Gastrocnemius medialis (tissue), 4 donors: ENCODE measurements around the gene ZFYVE28. TPM values are rescaled to one million over a fixed set of nuclear protein-coding genes. Genes with fewer than 3 reads are reported as not detected.

Source experiments
- ATAC-seq, 2 donors: fragments of 150-250 bp; one replicate each; pipeline ENCODE4 v1.9.1; 2016
- DNase-seq, 2 donors: peaks; one replicate each; pipeline ENCODE4 v3.0.0-alpha.2; 2019
- H3K27ac ChIP-seq, 4 donors: fragments of 200-600 bp; sonication (generic); 1 replicate in 1 of 4; 2 replicates in 3 of 4; pipeline ENCODE4 v1.5.1; 2016 to 2018; ENCODE audit warnings: mild to moderate bottlenecking in 2 of 4, moderate library complexity in 1 of 4
- H3K27me3 ChIP-seq, 3 donors: fragments of 200-600 bp; sonication (generic) in 2 of 3; 1 replicate in 1 of 3; 2 replicates in 2 of 3; pipeline versions ENCODE4 v1.5.1 to v1.6.0; 2016 to 2019; ENCODE audit warnings: mild to moderate bottlenecking in 1 of 3, moderate library complexity in 1 of 3
- H3K36me3 ChIP-seq, 2 donors: fragments of 200-600 bp; sonication (generic) in 1 of 2; one replicate each; pipeline ENCODE4 v1.5.1; 2017 to 2018
- H3K4me1 ChIP-seq, 2 donors: fragments of 200-600 bp; sonication (generic) in 1 of 2; one replicate each; pipeline ENCODE4 v1.5.1; 2016 to 2017; ENCODE audit warnings: mild to moderate bottlenecking in 2 of 2
- H3K4me3 ChIP-seq, 4 donors: fragments of 200-600 bp; sonication (generic) in 3 of 4; 1 replicate in 1 of 4; 2 replicates in 3 of 4; pipeline ENCODE4 v1.5.1; 2016 to 2019; ENCODE audit warnings: mild to moderate bottlenecking in 2 of 4
- H3K9me3 ChIP-seq, 3 donors: fragments of 200-600 bp; sonication (generic) in 2 of 3; 1 replicate in 1 of 3; 2 replicates in 2 of 3; pipeline ENCODE4 v1.5.1; 2016 to 2019
- CTCF ChIP-seq, 5 experiments: fragments of 450-650 bp in 3 of 5; fragments of 200-600 bp in 2 of 5; sonication (generic) in 2 of 5; IDR thresholded peaks in 4 of 5; conservative IDR thresholded peaks in 1 of 5; 1 replicate in 4 of 5; 2 replicates in 1 of 5; pipeline ENCODE4 v1.5.1; 2016 to 2019; ENCODE audit warnings: antibody characterized with exemption in 5 of 5, mild to moderate bottlenecking in 3 of 5, moderate library complexity in 3 of 5
- POLR2A ChIP-seq, 2 donors: fragments of 450-650 bp; IDR thresholded peaks; one replicate each; pipeline ENCODE4 v1.6.1; 2017; ENCODE audit warnings: antibody characterized with exemption in 2 of 2, mild to moderate bottlenecking in 2 of 2, moderate library complexity in 2 of 2
- in situ Hi-C, 4 donors: fragments of 200-750 bp; cut with MboI; loops; one replicate each; pipeline versions ENCODE4 v1.15.0 to v1.8.0; 2017; ENCODE audit warnings: low sequenced_read_pairs in 4 of 4
- intact Hi-C: fragments of 100-400 bp; cut with DNase I; formaldehyde crosslinking; loops from one replicate; pipeline ENCODE4 v1.15.1; 2023; ENCODE audit warnings: low total_unique reads
- total RNA-seq, 4 donors: library from RNA; depleted of rRNA; stranded (reverse); fragments of >200 nt; gene quantifications; one replicate each; pipeline versions ENCODE4 v1.1.0 to v1.2.3, GENCODE V29; 2016

Gene ZFYVE28
- total RNA-seq, 4 donors from 2014 or later, result 1.8 to 6.0 (median 3.4) TPM

GRCh38 chr4:2412885-2413716 lies 5.3 kb downstream of the ZFYVE28 start:
- ATAC-seq (peak; percentile 70 to 87), DNase-seq (peak; percentile 66 to 82)
- Histone ChIP-seq H3K4me3 (peak overlapping the region in 3 of 4 donors; percentile 17 to 42 (median 34)), H3K4me1 (peaks cover 26 to 42% of the 10 kb centered on the region in 2 donors), H3K36me3 (no peaks in the 10 kb centered on the region), H3K27me3 (peaks cover 0 to 15% (median 0%) of the 10 kb centered on the region in 3 donors), H3K9me3 (no peaks in the 10 kb centered on the region), H3K27ac (peak overlapping the region; percentile 54 to 73 (median 61))
- TF ChIP-seq POLR2A (IDR thresholded peaks at IDR 0.05) (peak in 1 of 2 donors; percentile 6), CTCF (IDR thresholded peaks at IDR 0.05 in 4 of 5, conservative IDR thresholded peaks at IDR 0.05 in 1 of 5) (peak; percentile 9 to 64 (median 49))
- intact Hi-C loops (loop anchor here (1.0 to 10.0 kb wide), 3 partner anchors 49 to 688 kb away; partner anchors contain the start of genes TACC3 and TMEM129), in situ Hi-C loops (loop anchor here in 2 of 4 donors (25.0 kb wide), 1 partner anchor 176 kb away; the partner anchor contains the start of genes HAUS3 (in 2 of the 2) and POLN (in 2 of the 2))

- Histone ChIP-seq H3K36me3 (no peaks in the 10 kb centered on the region), H3K4me1 (peaks cover 23 to 36% of the 10 kb centered on the region in 2 donors), H3K4me3 (peak overlapping the region in 2 of 4 donors; percentile 17 to 34), H3K27ac (peak overlapping the region in 3 of 4 donors; percentile 54 to 73 (median 63)), H3K27me3 (peaks cover 0 to 9% (median 0%) of the 10 kb centered on the region in 3 donors), H3K9me3 (no peaks in the 10 kb centered on the region)
- in situ Hi-C loops (loop anchor here in 2 of 4 donors (25.0 kb wide), 1 partner anchor 175 kb away; the partner anchor contains the start of genes HAUS3 (in 2 of the 2) and POLN (in 2 of the 2)), intact Hi-C loops (loop anchor here (1.0 to 10.0 kb wide), 2 partner anchors 177 to 688 kb away; partner anchors contain the start of genes TACC3 and TMEM129)
- DNase-seq (no peak), ATAC-seq (no peak)
- TF ChIP-seq POLR2A (IDR thresholded peaks at IDR 0.05), result no peak
- TF ChIP-seq CTCF (IDR thresholded peaks at IDR 0.05 in 4 of 5, conservative IDR thresholded peaks at IDR 0.05 in 1 of 5), result no peak
These were observed 5.9 kb downstream of the ZFYVE28 start for GRCh38 chr4:2412534-2412884.

- Histone ChIP-seq H3K4me1 (peaks cover 23 to 34% of the 10 kb centered on the region in 2 donors), H3K36me3 (no peaks in the 10 kb centered on the region), H3K9me3 (no peaks in the 10 kb centered on the region), H3K27ac (no peak overlapping the region), H3K27me3 (peaks cover 0 to 7% (median 0%) of the 10 kb centered on the region in 3 donors), H3K4me3 (no peak overlapping the region)
- intact Hi-C loops, result loop anchor here (1.0 to 10.0 kb wide), 2 partner anchors 177 to 687 kb away; partner anchors contain the start of genes TACC3 and TMEM129
- in situ Hi-C loops, result loop anchor here in 2 of 4 donors (25.0 kb wide), 1 partner anchor 175 kb away; the partner anchor contains the start of genes HAUS3 (in 2 of the 2) and POLN (in 2 of the 2)
- TF ChIP-seq CTCF (IDR thresholded peaks at IDR 0.05 in 4 of 5, conservative IDR thresholded peaks at IDR 0.05 in 1 of 5) (no peak), POLR2A (IDR thresholded peaks at IDR 0.05) (no peak)
- ATAC-seq (no peak), DNase-seq (no peak)
These were observed 6.5 kb downstream of the ZFYVE28 start for GRCh38 chr4:2411786-2412510.

- DNase-seq (no peak), ATAC-seq (no peak)
- Histone ChIP-seq H3K27ac (no peak overlapping the region), H3K4me3 (no peak overlapping the region), H3K4me1 (peaks cover 18 to 30% of the 10 kb centered on the region in 2 donors), H3K27me3 (no peaks in the 10 kb centered on the region), H3K9me3 (no peaks in the 10 kb centered on the region), H3K36me3 (no peaks in the 10 kb centered on the region)
- TF ChIP-seq CTCF (IDR thresholded peaks at IDR 0.05 in 4 of 5, conservative IDR thresholded peaks at IDR 0.05 in 1 of 5), result no peak
- TF ChIP-seq POLR2A (IDR thresholded peaks at IDR 0.05), result no peak
- in situ Hi-C loops (loop anchor here in 2 of 4 donors (25.0 kb wide), 1 partner anchor 172 kb away; the partner anchor contains the start of genes HAUS3 (in 2 of the 2) and POLN (in 2 of the 2)), intact Hi-C loops (no loop called here)
These were observed 9.1 kb downstream of the ZFYVE28 start for GRCh38 chr4:2409381-2409783.
